ENCODE data around the gene DSE. TPM values are rescaled to one million over a fixed set of nuclear protein-coding genes. Genes with fewer than 3 reads are reported as not detected.

Gene DSE
- total RNA-seq, 2 experiments from 2014 or later: 5.6 TPM

- Mint-ChIP-seq H3K36me3 (ENCODE audit: low read depth) (no peaks in the 10 kb centered on the region), H3K27me3 (no peaks in the 10 kb centered on the region), H3K4me1 (peaks cover 32% of the 10 kb centered on the region), H3K9me3 (ENCODE audit: low read depth) (no peaks in the 10 kb centered on the region), H3K27ac (no peak overlapping the region), H3K4me3 (no peak overlapping the region)
- intact Hi-C loops (cut with DNase I, micrococcal nuclease): no loop called here
- ATAC-seq: no peak
- DNase-seq: no peak
- ChIA-PET CTCF (interaction anchor here (1.1 kb wide), 1 partner anchor 103 kb away, joined by 3 read pairs; no protein-coding TSS in a partner anchor), POLR2A (no interaction called here)
These were observed 19.8 kb downstream of the DSE start for GRCh38 chr6:116390581-116390980.

- intact Hi-C loops (cut with DNase I, micrococcal nuclease): no loop called here
- CTCF ChIA-PET: interaction anchor here (1.3 kb wide), 1 partner anchor 163 kb away, joined by 3 read pairs; no protein-coding TSS in a partner anchor
- POLR2A ChIA-PET: no interaction called here
- H3K27me3 Mint-ChIP-seq: no peaks in the 10 kb centered on the region
- peak overlapping the region; percentile 27 for H3K27ac Mint-ChIP-seq
- H3K36me3 Mint-ChIP-seq (ENCODE audit: low read depth): no peaks in the 10 kb centered on the region
- DNase-seq (no peak), ATAC-seq (no peak)
- no peak overlapping the region for H3K4me3 Mint-ChIP-seq
- H3K4me1 Mint-ChIP-seq: peaks cover 25% of the 10 kb centered on the region
- no peaks in the 10 kb centered on the region for H3K9me3 Mint-ChIP-seq (ENCODE audit: low read depth)
These were observed 21.6 kb downstream of the DSE start for GRCh38 chr6:116392132-116393013.

GRCh38 chr6:116393430-116393829 is 22.7 kb downstream of the DSE start:
- H3K4me3 Mint-ChIP-seq: no peak overlapping the region
- intact Hi-C loops (cut with DNase I, micrococcal nuclease): no loop called here
- H3K27ac Mint-ChIP-seq: no peak overlapping the region
- ATAC-seq: no peak
- H3K4me1 Mint-ChIP-seq: peaks cover 21% of the 10 kb centered on the region
- POLR2A ChIA-PET: no interaction called here
- H3K27me3 Mint-ChIP-seq: no peaks in the 10 kb centered on the region
- DNase-seq: no peak
- H3K36me3 Mint-ChIP-seq (ENCODE audit: low read depth): no peaks in the 10 kb centered on the region
- H3K9me3 Mint-ChIP-seq (ENCODE audit: low read depth): no peaks in the 10 kb centered on the region
- CTCF ChIA-PET: interaction anchor here (1.3 kb wide), 1 partner anchor 162 kb away, joined by 3 read pairs; no protein-coding TSS in a partner anchor

- H3K27ac Mint-ChIP-seq: no peak overlapping the region
- CTCF ChIA-PET: no interaction called here
- H3K36me3 Mint-ChIP-seq (ENCODE audit: low read depth): no peaks in the 10 kb centered on the region
- intact Hi-C loops (cut with DNase I, micrococcal nuclease): no loop called here
- POLR2A ChIA-PET: no interaction called here
- H3K9me3 Mint-ChIP-seq (ENCODE audit: low read depth): no peaks in the 10 kb centered on the region
- ATAC-seq: no peak
- H3K4me3 Mint-ChIP-seq: no peak overlapping the region
- H3K4me1 Mint-ChIP-seq: peaks cover 18% of the 10 kb centered on the region
- DNase-seq: no peak
- H3K27me3 Mint-ChIP-seq: no peaks in the 10 kb centered on the region
These were observed 24.9 kb downstream of the DSE start for GRCh38 chr6:116395647-116396046.

- no peaks in the 10 kb centered on the region for H3K9me3 Mint-ChIP-seq (ENCODE audit: low read depth)
- ATAC-seq (no peak), DNase-seq (no peak)
- H3K27me3 Mint-ChIP-seq: no peaks in the 10 kb centered on the region
- CTCF ChIA-PET: no interaction called here
- H3K36me3 Mint-ChIP-seq (ENCODE audit: low read depth): no peaks in the 10 kb centered on the region
- H3K4me1 Mint-ChIP-seq: peaks cover 16% of the 10 kb centered on the region
- POLR2A ChIA-PET: no interaction called here
- H3K4me3 Mint-ChIP-seq: no peak overlapping the region
- no peak overlapping the region for H3K27ac Mint-ChIP-seq
- intact Hi-C loops (cut with DNase I, micrococcal nuclease): no loop called here
These were observed 25.7 kb downstream of the DSE start for GRCh38 chr6:116396441-116396840.

- ATAC-seq (no peak), DNase-seq (no peak)
- intact Hi-C loops (cut with DNase I, micrococcal nuclease): no loop called here
- Mint-ChIP-seq H3K27ac (no peak overlapping the region), H3K36me3 (ENCODE audit: low read depth) (no peaks in the 10 kb centered on the region), H3K9me3 (ENCODE audit: low read depth) (no peaks in the 10 kb centered on the region), H3K27me3 (no peaks in the 10 kb centered on the region), H3K4me3 (no peak overlapping the region), H3K4me1 (peaks cover 7% of the 10 kb centered on the region)
- CTCF ChIA-PET: no interaction called here
- POLR2A ChIA-PET: no interaction called here
These were observed 27.2 kb downstream of the DSE start for GRCh38 chr6:116397914-116398313.

GRCh38 chr6:116398316-116399010 is 27.7 kb downstream of the DSE start:
- no peak for ATAC-seq
- intact Hi-C loops (cut with DNase I, micrococcal nuclease): no loop called here
- H3K4me3 Mint-ChIP-seq: no peak overlapping the region
- H3K36me3 Mint-ChIP-seq (ENCODE audit: low read depth): no peaks in the 10 kb centered on the region
- no peaks in the 10 kb centered on the region for H3K9me3 Mint-ChIP-seq (ENCODE audit: low read depth)
- no peak for DNase-seq
- POLR2A ChIA-PET: no interaction called here
- CTCF ChIA-PET: interaction anchor here (0.7 kb wide), 1 partner anchor 1011 kb away, joined by 3 read pairs; no protein-coding TSS in a partner anchor
- no peaks in the 10 kb centered on the region for H3K27me3 Mint-ChIP-seq
- H3K27ac Mint-ChIP-seq: no peak overlapping the region
- peaks cover 3% of the 10 kb centered on the region for H3K4me1 Mint-ChIP-seq

- DNase-seq (no peak), ATAC-seq (no peak)
- ChIA-PET CTCF (interaction anchor here (0.7 kb wide), 1 partner anchor 1012 kb away, joined by 3 read pairs; no protein-coding TSS in a partner anchor), POLR2A (no interaction called here)
- H3K36me3 Mint-ChIP-seq (ENCODE audit: low read depth): no peaks in the 10 kb centered on the region
- H3K4me3 Mint-ChIP-seq: no peak overlapping the region
- H3K9me3 Mint-ChIP-seq (ENCODE audit: low read depth): no peaks in the 10 kb centered on the region
- H3K27me3 Mint-ChIP-seq: no peaks in the 10 kb centered on the region
- H3K27ac Mint-ChIP-seq: no peak overlapping the region
- H3K4me1 Mint-ChIP-seq: no peaks in the 10 kb centered on the region
- intact Hi-C loops (cut with DNase I, micrococcal nuclease): no loop called here
These were observed 28.5 kb downstream of the DSE start for GRCh38 chr6:116399287-116399686.

GRCh38 chr6:116400328-116400727 is 29.6 kb downstream of the DSE start:
- Mint-ChIP-seq H3K27me3 (no peaks in the 10 kb centered on the region), H3K9me3 (ENCODE audit: low read depth) (no peaks in the 10 kb centered on the region), H3K27ac (no peak overlapping the region), H3K4me3 (no peak overlapping the region), H3K36me3 (ENCODE audit: low read depth) (no peaks in the 10 kb centered on the region), H3K4me1 (no peaks in the 10 kb centered on the region)
- intact Hi-C loops (cut with DNase I, micrococcal nuclease): no loop called here
- DNase-seq: no peak
- CTCF ChIA-PET: interaction anchor here (1.1 to 1.2 kb wide), 2 partner anchors 11 kb away, joined by 3 read pairs; no protein-coding TSS in a partner anchor
- no peak for ATAC-seq
- POLR2A ChIA-PET: no interaction called here

GRCh38 chr6:116402108-116402937 is 31.6 kb downstream of the DSE start:
- Mint-ChIP-seq H3K27ac (no peak overlapping the region), H3K36me3 (ENCODE audit: low read depth) (no peaks in the 10 kb centered on the region), H3K4me3 (no peak overlapping the region), H3K9me3 (ENCODE audit: low read depth) (no peaks in the 10 kb centered on the region), H3K27me3 (peaks cover 2% of the 10 kb centered on the region), H3K4me1 (no peaks in the 10 kb centered on the region)
- intact Hi-C loops (cut with DNase I, micrococcal nuclease): no loop called here
- DNase-seq: no peak
- ATAC-seq: no peak
- ChIA-PET POLR2A (no interaction called here), CTCF (interaction anchor here (0.6 to 1.2 kb wide), 2 partner anchors 20 to 133 kb away, joined by 4 read pairs; no protein-coding TSS in a partner anchor)

GRCh38 chr6:116403205-116403604 is 32.5 kb downstream of the DSE start:
- H3K4me1 Mint-ChIP-seq: no peaks in the 10 kb centered on the region
- DNase-seq (no peak), ATAC-seq (no peak)
- POLR2A ChIA-PET: no interaction called here
- H3K9me3 Mint-ChIP-seq (ENCODE audit: low read depth): no peaks in the 10 kb centered on the region
- no peak overlapping the region for H3K4me3 Mint-ChIP-seq
- intact Hi-C loops (cut with DNase I, micrococcal nuclease): no loop called here
- no peaks in the 10 kb centered on the region for H3K36me3 Mint-ChIP-seq (ENCODE audit: low read depth)
- H3K27ac Mint-ChIP-seq: no peak overlapping the region
- peaks cover 2% of the 10 kb centered on the region for H3K27me3 Mint-ChIP-seq
- CTCF ChIA-PET: no interaction called here
